Panc1 (cell line): ENCODE data around the gene ANKLE2.

Experiments used
- POLR2AphosphoS5 ChIP-seq: IDR thresholded peaks from 2 replicates; pipeline ENCODE4 v1.6.1; 2012; ENCODE audit warnings: mild to moderate bottlenecking, low read depth, low read length, moderate library complexity
- SIN3A ChIP-seq: IDR thresholded peaks from 2 replicates; pipeline ENCODE4 v1.6.1; 2012; ENCODE audit warnings: low read depth, mild to moderate bottlenecking, low read length, moderate library complexity, borderline replicate concordance; ENCODE audit not compliant: insufficient read depth
- TCF7L2 ChIP-seq: IDR thresholded peaks from 2 replicates; pipeline ENCODE4 v1.6.1; 2011; ENCODE audit warnings: mild to moderate bottlenecking, low read depth, low read length, inconsistent platforms
- TF ChIP-seq, protein P1 (sequence below): fragments of 450-650 bp; IDR thresholded peaks from 2 replicates; pipeline ENCODE4 v1.5.1; 2017; ENCODE audit warnings: mild to moderate bottlenecking

DNA sequence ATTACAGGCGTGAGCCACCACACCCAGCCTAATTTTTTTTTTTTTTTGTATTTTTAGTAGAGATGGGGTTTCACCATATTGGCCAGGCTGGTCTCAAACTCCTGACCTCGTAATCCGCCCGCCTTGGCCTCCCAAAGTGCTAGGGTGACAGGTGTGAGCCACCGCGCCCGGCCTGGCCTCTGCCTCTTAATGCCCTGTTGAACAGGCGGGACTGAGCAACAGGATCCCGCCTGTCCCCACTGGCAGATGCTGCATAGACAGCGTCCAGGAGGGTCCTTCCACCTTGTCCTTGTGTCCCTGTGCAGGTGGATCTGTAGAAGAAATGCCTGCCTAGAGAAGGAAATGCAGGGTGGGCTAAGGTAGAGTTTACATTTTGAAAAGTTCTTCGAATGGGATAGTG, 45.3 kb downstream of the ANKLE2 start:
- TF ChIP-seq TCF7L2: no peak
- TF ChIP-seq, protein P1, sequence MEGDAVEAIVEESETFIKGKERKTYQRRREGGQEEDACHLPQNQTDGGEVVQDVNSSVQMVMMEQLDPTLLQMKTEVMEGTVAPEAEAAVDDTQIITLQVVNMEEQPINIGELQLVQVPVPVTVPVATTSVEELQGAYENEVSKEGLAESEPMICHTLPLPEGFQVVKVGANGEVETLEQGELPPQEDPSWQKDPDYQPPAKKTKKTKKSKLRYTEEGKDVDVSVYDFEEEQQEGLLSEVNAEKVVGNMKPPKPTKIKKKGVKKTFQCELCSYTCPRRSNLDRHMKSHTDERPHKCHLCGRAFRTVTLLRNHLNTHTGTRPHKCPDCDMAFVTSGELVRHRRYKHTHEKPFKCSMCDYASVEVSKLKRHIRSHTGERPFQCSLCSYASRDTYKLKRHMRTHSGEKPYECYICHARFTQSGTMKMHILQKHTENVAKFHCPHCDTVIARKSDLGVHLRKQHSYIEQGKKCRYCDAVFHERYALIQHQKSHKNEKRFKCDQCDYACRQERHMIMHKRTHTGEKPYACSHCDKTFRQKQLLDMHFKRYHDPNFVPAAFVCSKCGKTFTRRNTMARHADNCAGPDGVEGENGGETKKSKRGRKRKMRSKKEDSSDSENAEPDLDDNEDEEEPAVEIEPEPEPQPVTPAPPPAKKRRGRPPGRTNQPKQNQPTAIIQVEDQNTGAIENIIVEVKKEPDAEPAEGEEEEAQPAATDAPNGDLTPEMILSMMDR: no peak
- TF ChIP-seq POLR2AphosphoS5: no peak
- TF ChIP-seq SIN3A: no peak
